K562 (cell line): ENCODE results near the gene GLP1R. TPM values are rescaled to one million over a fixed set of nuclear protein-coding genes. Genes with fewer than 3 reads are reported as not detected.

ENCODE experiments used
- ATAC-seq: fragments of 200-7000 bp; cut with Tn5 transposase; 3 replicates; pipeline ENCODE4 v1.9.1; 2020; ENCODE audit warnings: moderate library complexity
- BruUV-seq: library from RNA; stranded (reverse); fragments of 400-500 nt; replicated peaks from 2 replicates; lab custom pipeline; 2021; lab: Mats Ljungman, UMichigan
- CTCF ChIA-PET: fragments of 300-600 bp; formaldehyde crosslinking; extraction: SDS; loops from one replicate; lab custom pipeline; 2021; ENCODE audit warnings: low intra/inter-chr PET ratio; lab: Yijun Ruan, JAX
- POLR2A ChIA-PET: fragments of 300-600, 350-650 bp; sonication (Branson Sonifier 250); formaldehyde crosslinking; extraction: SDS; loops from one replicate; lab custom pipeline; 2021; ENCODE audit warnings: antibody characterized with exemption, inconsistent platforms; lab: Yijun Ruan, JAX
- DNase-seq, 4 experiments: peaks; one replicate each; pipeline versions ENCODE4 v3.0.0 to v3.0.0-alpha.2; 2011 to 2018; ENCODE audit warnings: low spot score in 3 of 4, mixed read lengths in 3 of 4; ENCODE audit errors: extremely low read depth in 1 of 4
- FAIRE-seq: peaks from 2 replicates; lab custom pipeline; 2011; peaks lifted over from hg19 to GRCh38; lab: Jason Lieb, UNC
- H2AFZ ChIP-seq: 2 replicates; pipeline ENCODE4 v1.6.0; 2011; ENCODE audit warnings: low read depth, low read length, control low read depth, inconsistent platforms
- H3K27ac ChIP-seq: fragments of 200-600 bp; 3 replicates; pipeline ENCODE4 v1.8.0; 2011; ENCODE audit warnings: low read depth, mild to moderate bottlenecking, control low read depth, inconsistent platforms, low read length, moderate library complexity, mixed read lengths; ENCODE audit errors: extremely low read depth
- H3K27me3 ChIP-seq, 2 experiments: fragments of 300-600 bp in 1 of 2; 2 replicates in 1 of 2; 3 replicates in 1 of 2; pipeline versions ENCODE4 v1.6.0 to v1.8.0; 2011; ENCODE audit warnings: inconsistent platforms in 2 of 2, low read length in 2 of 2, mild to moderate bottlenecking in 1 of 2, mixed read lengths in 1 of 2, moderate library complexity in 1 of 2; ENCODE audit not compliant: control insufficient read depth in 2 of 2, insufficient read depth in 2 of 2
- H3K36me3 ChIP-seq: fragments of 300-600 bp; 3 replicates; pipeline ENCODE4 v1.8.0; 2011; ENCODE audit warnings: mild to moderate bottlenecking, low read length, inconsistent platforms; ENCODE audit not compliant: control insufficient read depth, insufficient read depth
- H3K4me1 ChIP-seq, 2 experiments: fragments of 200-600 bp in 1 of 2; replicated peaks in 1 of 2; 2 replicates in 1 of 2; 3 replicates in 1 of 2; pipeline versions ENCODE4 v1.5.1 to v1.8.0; 2011; ENCODE audit warnings: inconsistent platforms in 2 of 2, low read length in 2 of 2, mild to moderate bottlenecking in 1 of 2, mixed read lengths in 1 of 2, moderate library complexity in 1 of 2; ENCODE audit not compliant: control insufficient read depth in 2 of 2, insufficient read depth in 2 of 2
- H3K4me2 ChIP-seq: 2 replicates; pipeline ENCODE4 v1.6.1; 2011; ENCODE audit warnings: low read length, control low read depth, inconsistent platforms, mixed read lengths; ENCODE audit not compliant: insufficient read depth
- H3K4me3 ChIP-seq: fragments of 200-600 bp; sonication (generic), shearing (Covaris generic); 2 replicates; pipeline ENCODE4 v1.5.1; 2016; ENCODE audit warnings: control low read depth, inconsistent platforms
- H3K79me2 ChIP-seq: fragments of 200-600 bp; 3 replicates; pipeline ENCODE4 v1.8.0; 2011; ENCODE audit warnings: low read length, inconsistent platforms; ENCODE audit not compliant: control insufficient read depth, insufficient read depth
- H3K9ac ChIP-seq, 2 experiments: 2 replicates each; pipeline versions ENCODE4 v1.6.0 to v1.6.1; 2011; ENCODE audit warnings: low read depth in 2 of 2, low read length in 2 of 2, control low read depth in 1 of 2, inconsistent platforms in 1 of 2, mild to moderate bottlenecking in 1 of 2, mixed read lengths in 1 of 2; ENCODE audit not compliant: insufficient read depth in 1 of 2
- H3K9me1 ChIP-seq: one replicate; pipeline ENCODE4 v1.6.0; 2011; ENCODE audit warnings: inconsistent platforms, mild to moderate bottlenecking, low read length, moderate library complexity; ENCODE audit not compliant: control insufficient read depth, insufficient read depth
- H3K9me3 ChIP-seq: replicated peaks from 2 replicates; pipeline ENCODE4 v1.5.1; 2011; ENCODE audit warnings: low read depth, low read length, inconsistent platforms; ENCODE audit not compliant: control insufficient read depth, insufficient read depth
- H4K20me1 ChIP-seq: replicated peaks from 2 replicates; pipeline ENCODE4 v1.6.1; 2011; ENCODE audit warnings: low read length, inconsistent platforms, mixed read lengths; ENCODE audit not compliant: control insufficient read depth, insufficient read depth
- GTF2E2 ChIP-seq: fragments of 200-800 bp; sonication (Bioruptor generic); IDR thresholded peaks from 2 replicates; pipeline ENCODE4 v1.6.1; 2016; ENCODE audit warnings: missing genetic modification characterization, missing compliant biosample characterization
- HNRNPLL ChIP-seq: fragments of 200-400 bp; formaldehyde crosslinking; IDR thresholded peaks from 2 replicates; pipeline ENCODE4 v1.6.1; 2017; ENCODE audit warnings: low read length, low read depth, mild to moderate bottlenecking; ENCODE audit not compliant: poor library complexity, severe bottlenecking
- PHTF2 ChIP-seq: fragments of 250-450 bp; sonication (Bioruptor Pico); IDR thresholded peaks from 2 replicates; pipeline ENCODE4 v1.5.0; 2021; ENCODE audit warnings: mild to moderate bottlenecking
- PRPF4 ChIP-seq: fragments of 200-400 bp; formaldehyde crosslinking; IDR thresholded peaks from one replicate; pipeline ENCODE4 v1.6.1; 2017; ENCODE audit warnings: low read length, low read depth, mild to moderate bottlenecking; ENCODE audit not compliant: insufficient read depth, poor library complexity, severe bottlenecking
- RAD21 ChIP-seq, 2 experiments: fragments of 250-450 bp in 1 of 2; fragments of 450-650 bp in 1 of 2; sonication (Bioruptor Pico) in 1 of 2; formaldehyde crosslinking in 1 of 2; IDR thresholded peaks in 1 of 2; conservative IDR thresholded peaks in 1 of 2; 2 replicates each; pipeline versions ENCODE4 v1.4.0 to v1.8.0; 2020 to 2022; ENCODE audit warnings: mild to moderate bottlenecking in 2 of 2, moderate library complexity in 1 of 2
- SMARCB1 ChIP-seq: IDR thresholded peaks from 2 replicates; pipeline ENCODE4 v1.6.1; 2011; ENCODE audit warnings: improper control_type of control experiment, low read depth; ENCODE audit not compliant: insufficient read length
- SMC3 ChIP-seq: conservative IDR thresholded peaks from 2 replicates; pipeline ENCODE4 v1.6.1; 2011; ENCODE audit warnings: low read depth, low read length, improper control_type of control experiment; ENCODE audit not compliant: insufficient read depth
- STAG1 ChIP-seq: sonication (generic); formaldehyde crosslinking; IDR thresholded peaks from 2 replicates; pipeline ENCODE4 v1.5.0; 2020; ENCODE audit warnings: missing genetic modification reagents, borderline replicate concordance
- YBX1 ChIP-seq: fragments of 450-650 bp; IDR thresholded peaks from 2 replicates; pipeline ENCODE4 v1.7.1; 2016; ENCODE audit warnings: mild to moderate bottlenecking
- WGBS: fragments of 100-300 bp; shearing (Covaris generic); methylation state at CpG from one replicate; pipeline ENCODE4 v1.1.6; 2016; ENCODE audit warnings: low coverage, mixed read lengths; ENCODE audit not compliant: insufficient coverage; ENCODE audit errors: missing lambda C conversion rate; 5-methylcytosine and 5-hydroxymethylcytosine counted together
- in situ Hi-C: fragments of 300-500 bp; cut with MboI; formaldehyde crosslinking; loops from 4 replicates; pipeline ENCODE4 v1.15.0; 2018; ENCODE audit warnings: inconsistent platforms, mixed read lengths
- intact Hi-C: fragments of 100-400 bp; cut with micrococcal nuclease; formaldehyde crosslinking; loops from 2 replicates; pipeline ENCODE4 v1.14.2; 2022
- polyA plus RNA-seq, 8 experiments: library from polyadenylated mRNA; depleted of rRNA in 4 of 8; stranded (reverse) in 5 of 8; unstranded in 3 of 8; fragments of >200 nt; fragmentation: Nextera tagmentation in 2 of 8; fragmentation: Illumina TruSeq in 1 of 8; extraction: Ambion mirVana in 2 of 8; extraction: Trizol in 1 of 8; gene quantifications; 2 replicates each; pipeline versions ENCODE4 v1.2.1 to v1.2.3, GENCODE V29; 2011 to 2014; ENCODE audit warnings: inconsistent platforms in 1 of 8, missing spikeins in 1 of 8
- total RNA-seq, 7 experiments: library from RNA; depleted of rRNA in 6 of 7; stranded (reverse); fragments of >200 nt in 6 of 7; fragmentation: Illumina TruSeq in 2 of 7; extraction: Trizol in 2 of 7; gene quantifications; 2 replicates each; pipeline versions ENCODE4 v1.2.1 to v1.2.3, GENCODE V29; 2011 to 2021; ENCODE audit warnings: low replicate concordance in 1 of 7
- TF ChIP-seq, protein P1 (sequence below): fragments of 450-650 bp; formaldehyde crosslinking; IDR thresholded peaks from 2 replicates; pipeline ENCODE4 v1.4.0; 2020; ENCODE audit warnings: mild to moderate bottlenecking, moderate library complexity
- TF ChIP-seq, protein P2 (sequence below): fragments of 250-450 bp; sonication (Bioruptor Pico); IDR thresholded peaks from 2 replicates; pipeline ENCODE4 v1.5.0; 2021

GLP1R gene
- total and polyA plus RNA-seq, 9 of the 15 experiments (the other 6 are each of a cell fraction or from before 2014, with no cell fraction given), result not detected

DNA sequence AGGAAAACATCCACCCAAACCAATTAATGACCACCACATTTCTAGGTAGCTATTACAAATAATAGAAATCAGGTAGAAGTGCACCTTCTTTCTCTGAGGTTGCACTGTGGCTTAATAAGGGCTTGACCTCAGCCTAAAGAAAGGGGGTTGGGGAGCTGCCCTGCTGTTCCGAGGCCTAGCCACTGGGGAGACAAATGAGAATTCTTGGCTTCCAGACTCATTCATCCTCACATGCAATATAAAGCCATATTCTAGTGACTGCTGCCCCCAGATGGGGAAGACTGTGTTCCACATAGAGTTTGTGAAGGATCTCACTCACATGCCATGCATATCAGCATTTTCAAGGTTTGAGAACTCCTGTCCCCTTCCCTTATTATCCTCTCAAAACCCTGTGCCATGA lies 43.5 kb downstream of the GLP1R start:
- no peaks in the 10 kb centered on the region for H3K79me2 ChIP-seq
- CTCF ChIA-PET, result interaction anchor here (0.6 to 1.3 kb wide), 3 partner anchors 89 to 220 kb away, joined by 3 to 7 read pairs (median 5); no protein-coding TSS in a partner anchor
- POLR2A ChIA-PET, result interaction anchor here (0.6 kb wide), 2 partner anchors 96 to 227 kb away, joined by 3 read pairs; no protein-coding TSS in a partner anchor
- FAIRE-seq, result no peak
- peaks cover 4% of the 10 kb centered on the region for H4K20me1 ChIP-seq
- in situ Hi-C loops, result no loop called here
- BruUV-seq, result no TSS peak
- H3K9ac ChIP-seq, result no peak overlapping the region
- H3K27me3 ChIP-seq, result peaks cover 31 to 39% of the 10 kb centered on the region in 2 experiments
- H3K4me1 ChIP-seq, result no peaks in the 10 kb centered on the region; a peak in 1 of 5 replicates
- H3K27ac ChIP-seq, result no peak overlapping the region
- peak; percentile 86 for ATAC-seq
- H3K4me3 ChIP-seq, result no peak overlapping the region
- 0% methylated on average over 1 of the region's 1 CpG for WGBS
- H3K36me3 ChIP-seq, result no peaks in the 10 kb centered on the region
- no peak overlapping the region for H3K4me2 ChIP-seq
- no peaks in the 10 kb centered on the region for H3K9me1 ChIP-seq
- no peaks in the 10 kb centered on the region for H3K9me3 ChIP-seq
- intact Hi-C loops, result loop anchor here (2.0 kb wide), 1 partner anchor 89 kb away; no protein-coding TSS in a partner anchor
- H2AFZ ChIP-seq, result no peak overlapping the region
- peak; percentile 36 to 50 (median 41) for DNase-seq
- no peak for TF ChIP-seq HNRNPLL
- no peak for TF ChIP-seq GTF2E2 (tag)
- peak; percentile 58 to 87 for TF ChIP-seq RAD21 (CRISPR knock-in tag; conservative IDR thresholded peaks at IDR 0.05 in 1 of 2, IDR thresholded peaks at IDR 0.05 in 1 of 2)
- TF ChIP-seq STAG1 (CRISPR knock-in tag), result peak; percentile 23; the same call in 1 of the 2 replicates
- TF ChIP-seq SMARCB1, result no peak
- no peak for TF ChIP-seq PRPF4
- TF ChIP-seq YBX1, result no peak
- TF ChIP-seq, protein P1, sequence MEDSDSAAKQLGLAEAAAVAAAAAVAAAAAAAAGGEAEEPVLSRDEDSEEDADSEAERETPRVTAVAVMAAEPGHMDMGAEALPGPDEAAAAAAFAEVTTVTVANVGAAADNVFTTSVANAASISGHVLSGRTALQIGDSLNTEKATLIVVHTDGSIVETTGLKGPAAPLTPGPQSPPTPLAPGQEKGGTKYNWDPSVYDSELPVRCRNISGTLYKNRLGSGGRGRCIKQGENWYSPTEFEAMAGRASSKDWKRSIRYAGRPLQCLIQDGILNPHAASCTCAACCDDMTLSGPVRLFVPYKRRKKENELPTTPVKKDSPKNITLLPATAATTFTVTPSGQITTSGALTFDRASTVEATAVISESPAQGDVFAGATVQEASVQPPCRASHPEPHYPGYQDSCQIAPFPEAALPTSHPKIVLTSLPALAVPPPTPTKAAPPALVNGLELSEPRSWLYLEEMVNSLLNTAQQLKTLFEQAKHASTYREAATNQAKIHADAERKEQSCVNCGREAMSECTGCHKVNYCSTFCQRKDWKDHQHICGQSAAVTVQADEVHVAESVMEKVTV, result 0 out of 2 replicates have a peak, but pooled peaks have one; percentile 49
- TF ChIP-seq PHTF2 (CRISPR knock-in tag), result no peak
- peak; percentile 62 for TF ChIP-seq SMC3
- TF ChIP-seq, protein P2, sequence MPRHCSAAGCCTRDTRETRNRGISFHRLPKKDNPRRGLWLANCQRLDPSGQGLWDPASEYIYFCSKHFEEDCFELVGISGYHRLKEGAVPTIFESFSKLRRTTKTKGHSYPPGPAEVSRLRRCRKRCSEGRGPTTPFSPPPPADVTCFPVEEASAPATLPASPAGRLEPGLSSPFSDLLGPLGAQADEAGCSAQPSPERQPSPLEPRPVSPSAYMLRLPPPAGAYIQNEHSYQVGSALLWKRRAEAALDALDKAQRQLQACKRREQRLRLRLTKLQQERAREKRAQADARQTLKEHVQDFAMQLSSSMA (CRISPR knock-in tag), result no peak
